GM15510 (cell line): ENCODE results near the gene PPP1R16B.

Source experiments
- POLR2A ChIP-seq: IDR thresholded peaks from 3 replicates; pipeline ENCODE4 v1.6.1; 2011; ENCODE audit warnings: borderline replicate concordance; ENCODE audit not compliant: insufficient read length; ENCODE audit errors: extremely low read depth

Gene PPP1R16B

GRCh38 chr20:38842026-38842425, 36.5 kb downstream of the PPP1R16B start:
- TF ChIP-seq POLR2A = no peak

GRCh38 chr20:38842558-38842981, 37.1 kb downstream of the PPP1R16B start:
- no peak for TF ChIP-seq POLR2A

GRCh38 chr20:38843346-38843745, 37.8 kb downstream of the PPP1R16B start:
- TF ChIP-seq POLR2A = no peak

- no peak for TF ChIP-seq POLR2A
Observed at GRCh38 chr20:38844963-38845362, 39.5 kb downstream of the PPP1R16B start.

- TF ChIP-seq POLR2A = no peak
Observed at GRCh38 chr20:38847840-38848239, 42.3 kb downstream of the PPP1R16B start.

- no peak for TF ChIP-seq POLR2A
Observed at GRCh38 chr20:38853759-38854158, 48.3 kb downstream of the PPP1R16B start.

- no peak for TF ChIP-seq POLR2A
Observed at GRCh38 chr20:38854654-38855066, 49.2 kb downstream of the PPP1R16B start.

GRCh38 chr20:38855356-38855755, 49.9 kb downstream of the PPP1R16B start:
- TF ChIP-seq POLR2A = no peak

- no peak for TF ChIP-seq POLR2A
Observed at GRCh38 chr20:38856570-38856969, 51.1 kb downstream of the PPP1R16B start.

- no peak for TF ChIP-seq POLR2A
Observed at GRCh38 chr20:38857703-38858102, 52.2 kb downstream of the PPP1R16B start.

GRCh38 chr20:38859070-38859690, 53.7 kb downstream of the PPP1R16B start:
- TF ChIP-seq POLR2A = no peak

GRCh38 chr20:38861071-38861401, 55.5 kb downstream of the PPP1R16B start:
- TF ChIP-seq POLR2A = no peak

- no peak for TF ChIP-seq POLR2A
Observed at GRCh38 chr20:38862226-38862625, 56.7 kb downstream of the PPP1R16B start.

- TF ChIP-seq POLR2A = no peak
Observed at GRCh38 chr20:38863024-38863851, 57.7 kb downstream of the PPP1R16B start.

- TF ChIP-seq POLR2A = no peak
Observed at GRCh38 chr20:38864662-38865061, 59.2 kb downstream of the PPP1R16B start.
